ENCODE measurements around the gene SLC27A2.
"Not testable (repeated sequence)": the region's sequence is repeated elsewhere in the genome, so short reads cannot be mapped to it uniquely, and the experiment has no call there.

The SLC27A2 gene

DNA sequence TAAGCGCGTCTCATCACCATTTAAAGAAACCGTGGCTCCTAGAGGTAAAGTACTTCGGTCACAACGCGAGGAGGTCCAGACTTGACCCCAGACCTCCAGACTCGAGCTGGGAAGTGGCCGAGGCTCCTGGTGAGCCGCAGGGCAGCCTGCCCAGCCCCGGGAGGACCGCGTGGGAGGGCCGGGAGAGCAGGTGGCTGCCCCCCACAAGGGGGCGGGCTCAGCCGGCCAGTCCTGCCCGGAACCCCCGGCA lies at the start of gene SLC27A2:
SLC27A2 (plus strand) TSS at position 228 of the 250 bp plus-strand sequence. CDS start 232 bp downstream, outside the sequence.
- no peak for DNase-seq

DNA sequence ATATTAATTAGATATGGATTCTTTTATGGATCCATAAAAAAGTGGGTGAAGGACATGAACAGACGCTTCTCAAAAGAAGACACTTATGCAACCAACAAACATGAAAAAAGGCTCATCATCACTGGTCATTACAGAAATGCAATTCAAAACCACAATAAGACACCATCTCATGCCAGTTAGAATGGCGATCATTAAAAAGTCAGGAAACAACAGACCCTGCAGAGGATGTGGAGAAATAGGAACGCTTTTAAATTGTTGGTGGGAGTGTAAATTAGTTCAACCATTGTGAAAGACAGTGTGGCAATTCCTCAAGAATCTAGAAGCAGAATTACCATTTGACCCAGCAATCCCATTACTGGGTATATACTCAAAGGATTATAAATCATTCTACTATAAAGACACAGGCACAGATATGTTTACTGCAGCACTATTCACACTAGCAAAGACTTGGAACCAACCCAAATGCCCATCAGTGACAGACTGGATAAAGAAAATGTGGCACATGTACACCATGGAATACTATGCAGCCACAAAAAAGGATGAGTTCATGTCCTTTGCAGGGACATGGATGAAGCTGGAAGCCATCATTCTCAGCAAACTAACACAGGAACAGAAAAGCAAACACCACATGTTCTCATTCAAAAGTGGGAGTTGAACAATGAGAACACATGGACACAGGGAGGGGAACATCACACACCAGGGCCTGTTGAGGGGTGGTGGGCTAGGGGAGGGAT lies 49.6 kb upstream of the SLC27A2 start:
- not testable (repeated sequence) for DNase-seq

- no peak for DNase-seq
Measured at GRCh38 chr15:50134524-50135024, 47.4 kb upstream of the SLC27A2 start.

DNA sequence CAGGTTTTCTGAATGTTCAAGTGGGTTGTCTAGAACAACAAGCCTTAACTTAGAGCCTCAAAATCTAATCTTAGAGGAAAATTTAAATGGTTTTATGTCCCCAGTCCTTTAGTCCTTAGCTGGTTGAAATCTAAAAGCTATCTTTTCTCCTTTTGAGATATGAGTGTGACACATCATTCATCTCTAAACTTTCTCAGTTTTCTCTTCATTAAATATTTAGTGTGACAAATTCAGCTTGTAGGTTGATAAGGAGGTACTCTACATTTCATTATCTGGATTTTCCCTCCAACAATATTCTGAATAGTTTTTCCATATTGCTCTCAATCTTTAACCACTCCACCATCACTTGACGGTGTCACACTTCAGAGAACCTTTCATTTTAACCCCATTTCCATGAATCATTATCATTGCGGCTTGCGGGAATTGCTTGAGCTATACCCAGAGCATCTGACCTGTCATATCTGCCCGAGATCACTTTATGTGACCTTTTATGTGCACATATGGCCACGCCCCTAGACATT lies 46.9 kb upstream of the SLC27A2 start:
- no peak for DNase-seq

GRCh38 chr15:50137330-50137761 lies 44.6 kb upstream of the SLC27A2 start:
- no peak for DNase-seq

GRCh38 chr15:50137893-50138292 lies 44.1 kb upstream of the SLC27A2 start:
- DNase-seq = no peak

- DNase-seq = no peak
Measured at GRCh38 chr15:50138391-50138790, 43.6 kb upstream of the SLC27A2 start.

DNA sequence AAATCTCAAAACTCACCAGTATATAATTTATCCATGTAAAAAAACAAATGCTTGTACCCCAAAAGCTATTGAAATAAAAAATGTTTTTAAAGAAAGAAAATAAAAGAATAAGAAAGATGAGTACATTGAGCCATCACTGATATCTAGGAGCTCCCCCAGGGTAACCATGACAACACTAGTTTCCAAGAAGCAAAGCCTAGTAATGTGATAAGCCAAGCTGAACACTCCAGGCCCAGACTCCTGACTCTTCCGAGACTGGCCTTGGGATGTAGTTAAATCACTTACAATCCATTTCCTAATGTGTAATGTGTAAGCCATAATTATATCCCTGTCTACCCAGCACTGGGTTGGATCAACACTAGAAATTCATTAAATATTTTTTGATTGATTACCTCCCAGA lies 41.9 kb upstream of the SLC27A2 start:
- no peak for DNase-seq

GRCh38 chr15:50140983-50141382 lies 41.0 kb upstream of the SLC27A2 start:
- no peak for DNase-seq

DNA sequence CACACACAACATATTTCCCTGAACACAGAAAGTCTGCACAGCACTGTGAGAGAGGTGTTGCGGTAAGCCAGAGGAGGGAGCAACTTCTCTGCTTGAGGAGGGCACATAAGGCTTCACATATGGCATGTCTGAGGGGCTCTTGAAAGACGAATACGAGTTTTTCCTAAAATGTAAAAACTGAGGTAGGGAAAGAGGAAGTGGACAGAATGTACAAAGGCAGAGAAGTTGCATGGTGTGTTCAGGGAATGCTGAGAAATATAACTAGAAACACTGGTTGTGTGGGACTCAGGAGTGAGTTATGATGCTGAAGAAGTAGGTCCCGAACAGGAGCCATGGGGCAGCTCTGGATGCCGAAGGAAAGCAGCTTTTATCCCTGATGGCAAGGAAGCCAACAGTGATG lies 40.1 kb upstream of the SLC27A2 start:
- no peak for DNase-seq

DNA sequence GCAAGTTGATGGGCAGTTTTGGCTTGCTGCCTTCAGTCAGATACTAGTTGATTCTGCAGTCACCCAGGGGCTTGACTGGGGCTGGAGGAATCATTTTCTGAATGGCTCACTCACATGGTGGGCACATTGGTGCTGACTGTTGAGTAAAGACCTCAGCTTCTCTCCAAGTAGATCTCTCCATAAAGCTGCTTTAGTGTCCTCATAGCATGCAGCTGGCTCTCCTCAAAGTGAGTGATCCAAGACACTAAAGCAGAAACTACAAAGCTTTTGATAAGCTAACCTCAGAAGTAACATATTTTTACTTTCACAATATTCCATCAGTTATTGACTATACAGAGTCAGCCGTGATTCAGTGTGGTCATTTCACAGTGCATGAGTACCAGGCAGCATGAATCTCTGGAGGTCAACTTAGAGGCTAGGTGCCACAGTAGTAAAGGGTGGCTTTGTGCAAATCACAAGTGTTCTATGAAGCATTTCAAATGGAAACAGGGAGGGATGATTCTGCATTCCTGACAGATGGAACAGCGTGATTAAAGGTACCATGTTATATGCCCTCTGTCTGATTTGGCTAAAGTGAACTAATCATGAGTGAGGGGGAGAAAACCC lies 38.6 kb upstream of the SLC27A2 start:
- no peak for DNase-seq

DNA sequence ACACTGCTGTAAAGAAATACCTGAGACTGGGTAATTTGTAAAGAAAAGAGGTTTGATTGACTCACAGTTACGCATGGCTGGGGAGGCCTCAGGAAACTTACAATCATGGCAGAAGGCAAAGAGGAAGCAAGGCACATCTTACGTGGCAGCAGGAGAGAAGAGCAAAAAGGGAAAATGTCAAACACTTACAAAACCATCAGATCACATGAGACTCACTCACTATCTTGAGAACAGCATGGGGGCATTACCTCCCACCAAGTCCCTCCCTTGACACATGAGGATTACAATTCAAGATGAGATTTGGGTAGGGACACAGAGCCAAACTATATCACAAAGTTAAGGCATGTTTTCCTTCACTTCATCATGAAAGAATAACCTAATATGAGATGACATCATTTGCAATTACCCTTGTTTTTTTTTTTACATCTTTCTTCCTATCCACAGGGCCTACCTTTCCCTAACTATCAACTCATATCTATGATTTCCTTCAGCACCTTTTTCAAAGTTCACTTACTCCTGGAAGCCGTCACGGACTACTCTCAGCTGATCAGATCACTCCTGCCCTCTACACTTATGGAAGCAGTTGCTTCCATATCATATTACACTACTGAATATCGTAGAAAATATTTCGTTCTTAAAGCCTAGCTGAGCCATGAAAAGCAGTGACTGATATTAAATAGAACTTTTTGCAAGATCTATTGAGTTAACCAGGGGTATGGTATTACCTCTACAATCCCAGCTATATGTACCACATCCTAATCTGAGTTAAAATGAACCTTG lies 37.5 kb upstream of the SLC27A2 start:
- DNase-seq = no peak

GRCh38 chr15:50145451-50145872 lies 36.5 kb upstream of the SLC27A2 start:
- peak; percentile 44 for DNase-seq

DNA sequence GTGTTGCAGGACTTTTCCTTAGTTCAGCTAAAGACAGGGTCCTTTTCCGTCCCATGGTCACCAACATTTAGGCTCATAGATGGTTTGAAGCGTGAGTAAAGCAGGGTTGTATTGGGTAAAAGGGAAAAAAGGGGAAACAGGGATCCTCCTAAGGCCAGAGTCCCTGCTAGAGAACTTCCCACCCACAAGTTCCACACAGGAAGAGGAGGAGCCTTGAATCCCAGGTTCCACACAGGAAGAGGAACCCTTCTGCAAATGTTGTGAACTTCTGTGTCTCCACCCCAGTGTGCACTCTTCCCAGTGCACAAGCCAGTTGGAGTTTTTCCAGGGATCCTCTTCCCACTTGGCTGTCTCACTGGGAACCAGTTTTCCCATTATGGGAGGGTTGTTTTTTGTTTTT lies 35.4 kb upstream of the SLC27A2 start:
- no peak for DNase-seq

DNA sequence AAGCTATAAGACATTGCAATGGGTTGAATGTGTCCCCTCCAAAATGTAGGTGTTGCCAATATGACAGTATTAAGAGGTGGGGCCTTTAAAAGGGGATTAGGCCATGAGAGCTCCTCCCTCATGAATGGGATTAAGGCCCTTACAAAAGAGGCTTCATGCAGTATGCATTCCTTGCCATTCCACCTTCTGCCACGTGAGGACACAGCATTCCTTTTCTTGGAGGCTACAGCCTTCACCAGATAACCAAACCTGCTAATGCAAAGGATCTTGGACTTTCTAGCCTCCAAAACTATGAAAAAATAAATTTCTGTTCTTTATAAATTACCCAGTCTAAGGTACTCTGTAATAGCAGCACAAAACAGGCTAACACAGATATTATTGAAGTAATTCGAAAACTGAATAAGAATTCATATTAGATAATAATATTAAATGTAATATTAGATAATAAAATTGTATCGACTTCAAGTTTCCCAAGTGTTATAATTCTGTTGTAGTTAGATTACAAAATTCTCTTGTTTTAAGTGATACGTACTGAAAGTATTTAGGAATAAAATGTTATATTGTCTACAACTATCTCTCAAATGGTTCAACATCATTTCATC lies 33.5 kb upstream of the SLC27A2 start:
- peak; percentile 25 for DNase-seq

DNA sequence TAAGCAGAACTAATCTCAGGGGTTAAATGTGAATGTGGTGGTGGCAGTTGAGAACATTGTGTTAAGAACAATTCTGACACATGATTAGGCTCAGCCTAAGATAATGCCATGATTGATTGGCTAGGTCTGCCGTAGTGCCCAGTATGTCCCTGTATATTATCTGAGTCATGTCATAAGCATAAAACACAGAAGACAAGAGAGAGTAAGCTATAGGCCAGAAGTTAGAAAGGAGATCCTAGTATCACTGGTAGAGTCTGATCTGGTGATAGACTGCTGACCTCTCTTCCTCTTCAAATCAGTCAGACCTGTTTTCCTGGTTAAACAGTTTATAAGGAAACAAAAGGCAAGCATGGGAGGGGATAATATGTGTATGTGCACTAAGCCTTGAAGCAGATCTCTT lies 32.9 kb upstream of the SLC27A2 start:
- no peak for DNase-seq

- DNase-seq = no peak
Measured at GRCh38 chr15:50150349-50150748, 31.6 kb upstream of the SLC27A2 start.

DNA sequence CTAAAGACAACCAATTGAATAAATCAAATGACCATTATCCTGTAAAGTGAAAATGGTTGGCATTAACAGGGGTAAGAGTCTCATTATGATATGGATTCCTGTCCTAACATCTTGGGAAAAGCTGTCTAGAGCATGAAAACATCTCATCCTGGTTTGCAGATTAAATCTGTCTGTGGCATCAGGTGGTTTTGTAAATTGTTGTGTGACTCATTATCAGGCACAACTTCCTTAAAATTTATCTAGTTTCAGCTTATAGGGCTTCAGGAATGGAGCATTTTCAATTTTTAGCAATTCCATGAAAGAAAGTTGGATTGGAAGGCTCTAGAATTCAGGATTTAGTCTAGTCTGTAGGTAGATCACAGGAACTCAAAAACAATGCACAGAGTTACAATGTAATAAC lies 31.1 kb upstream of the SLC27A2 start:
- no peak for DNase-seq

- DNase-seq = no peak
Measured at GRCh38 chr15:50151476-50151875, 30.5 kb upstream of the SLC27A2 start.

- DNase-seq = not testable (repeated sequence)
Measured at GRCh38 chr15:50158236-50158635, 23.8 kb upstream of the SLC27A2 start.

- DNase-seq = no peak
Measured at GRCh38 chr15:50162969-50163718, 18.9 kb upstream of the SLC27A2 start.

- no peak for DNase-seq
Measured at GRCh38 chr15:50163719-50164410, 18.1 kb upstream of the SLC27A2 start.
